Gastrocnemius medialis (tissue), 4 donors: ENCODE results near the gene UBE2J1. TPM values are rescaled to one million over a fixed set of nuclear protein-coding genes. Genes with fewer than 3 reads are reported as not detected.
"Not testable (repeated sequence)": the region's sequence is repeated elsewhere in the genome, so short reads cannot be mapped to it uniquely, and the experiment has no call there.

ENCODE experiments used
- ATAC-seq, 2 donors: fragments of 150-250 bp; one replicate each; pipeline ENCODE4 v1.9.1; 2016
- DNase-seq, 2 donors: peaks; one replicate each; pipeline ENCODE4 v3.0.0-alpha.2; 2019
- H3K27ac ChIP-seq, 4 donors: fragments of 200-600 bp; sonication (generic); 1 replicate in 1 of 4; 2 replicates in 3 of 4; pipeline ENCODE4 v1.5.1; 2016 to 2018; ENCODE audit warnings: mild to moderate bottlenecking in 2 of 4, moderate library complexity in 1 of 4
- H3K27me3 ChIP-seq, 3 donors: fragments of 200-600 bp; sonication (generic) in 2 of 3; 1 replicate in 1 of 3; 2 replicates in 2 of 3; pipeline versions ENCODE4 v1.5.1 to v1.6.0; 2016 to 2019; ENCODE audit warnings: mild to moderate bottlenecking in 1 of 3, moderate library complexity in 1 of 3
- H3K36me3 ChIP-seq, 2 donors: fragments of 200-600 bp; sonication (generic) in 1 of 2; one replicate each; pipeline ENCODE4 v1.5.1; 2017 to 2018
- H3K4me1 ChIP-seq, 2 donors: fragments of 200-600 bp; sonication (generic) in 1 of 2; one replicate each; pipeline ENCODE4 v1.5.1; 2016 to 2017; ENCODE audit warnings: mild to moderate bottlenecking in 2 of 2
- H3K4me3 ChIP-seq, 4 donors: fragments of 200-600 bp; sonication (generic) in 3 of 4; 1 replicate in 1 of 4; 2 replicates in 3 of 4; pipeline ENCODE4 v1.5.1; 2016 to 2019; ENCODE audit warnings: mild to moderate bottlenecking in 2 of 4
- H3K9me3 ChIP-seq, 3 donors: fragments of 200-600 bp; sonication (generic) in 2 of 3; 1 replicate in 1 of 3; 2 replicates in 2 of 3; pipeline ENCODE4 v1.5.1; 2016 to 2019
- CTCF ChIP-seq, 5 experiments: fragments of 450-650 bp in 3 of 5; fragments of 200-600 bp in 2 of 5; sonication (generic) in 2 of 5; IDR thresholded peaks in 4 of 5; conservative IDR thresholded peaks in 1 of 5; 1 replicate in 4 of 5; 2 replicates in 1 of 5; pipeline ENCODE4 v1.5.1; 2016 to 2019; ENCODE audit warnings: antibody characterized with exemption in 5 of 5, mild to moderate bottlenecking in 3 of 5, moderate library complexity in 3 of 5
- POLR2A ChIP-seq, 2 donors: fragments of 450-650 bp; IDR thresholded peaks; one replicate each; pipeline ENCODE4 v1.6.1; 2017; ENCODE audit warnings: antibody characterized with exemption in 2 of 2, mild to moderate bottlenecking in 2 of 2, moderate library complexity in 2 of 2
- in situ Hi-C, 4 donors: fragments of 200-750 bp; cut with MboI; loops; one replicate each; pipeline versions ENCODE4 v1.15.0 to v1.8.0; 2017; ENCODE audit warnings: low sequenced_read_pairs in 4 of 4
- intact Hi-C: fragments of 100-400 bp; cut with DNase I; formaldehyde crosslinking; loops from one replicate; pipeline ENCODE4 v1.15.1; 2023; ENCODE audit warnings: low total_unique reads
- total RNA-seq, 4 donors: library from RNA; depleted of rRNA; stranded (reverse); fragments of >200 nt; gene quantifications; one replicate each; pipeline versions ENCODE4 v1.1.0 to v1.2.3, GENCODE V29; 2016

UBE2J1 gene
- total RNA-seq, 4 donors from 2014 or later = 10.5 to 15.1 (median 14.6) TPM

DNA sequence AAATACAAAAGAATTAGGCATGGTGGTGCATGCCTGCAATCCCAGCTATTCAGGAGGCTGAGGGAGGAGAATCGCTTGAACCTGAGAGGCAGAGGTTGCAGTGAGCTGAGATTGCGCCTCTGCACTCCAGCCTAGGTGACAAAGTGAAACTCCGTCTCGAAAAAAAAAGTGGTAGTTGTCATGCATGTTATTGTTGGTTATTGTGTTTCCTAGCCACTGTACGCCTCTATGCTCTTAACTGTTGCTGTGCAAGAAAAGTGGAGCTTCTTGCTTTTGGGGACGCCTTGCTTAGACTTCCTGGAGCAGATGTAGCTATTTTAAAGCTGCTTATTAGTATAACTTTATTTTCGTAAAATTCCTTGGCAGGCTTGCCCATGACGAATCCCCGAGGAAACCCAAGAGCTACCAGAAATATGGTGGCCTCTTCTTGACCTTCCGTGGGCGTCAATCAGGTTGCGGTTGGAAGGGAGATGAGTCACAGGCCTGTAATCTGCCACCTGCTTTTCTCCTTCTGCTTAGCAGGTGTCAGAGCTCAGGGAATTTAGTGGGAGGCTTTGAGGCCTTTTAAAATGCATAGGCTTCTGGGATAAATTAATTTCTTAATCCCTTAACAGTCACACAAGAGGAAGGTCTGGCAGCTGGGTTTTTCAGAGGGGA, 54.7 kb downstream of the UBE2J1 start:
- Histone ChIP-seq H3K4me1 (peaks cover 15 to 21% of the 10 kb centered on the region in 2 donors), H3K9me3 (no peaks in the 10 kb centered on the region), H3K27ac (peak overlapping the region; percentile 71 to 86 (median 78)), H3K36me3 (no peaks in the 10 kb centered on the region), H3K4me3 (peak overlapping the region in 1 of 4 donors; percentile 22), H3K27me3 (no peaks in the 10 kb centered on the region)
- TF ChIP-seq CTCF (IDR thresholded peaks at IDR 0.05 in 4 of 5, conservative IDR thresholded peaks at IDR 0.05 in 1 of 5) (no peak), POLR2A (IDR thresholded peaks at IDR 0.05) (no peak)
- in situ Hi-C loops = no loop called here
- intact Hi-C loops = loop anchor here (2.0 kb wide), 1 partner anchor 55 kb away; the partner anchor contains the start of gene UBE2J1
- ATAC-seq (peak; percentile 99), DNase-seq (peak; percentile 76 to 88)

DNA sequence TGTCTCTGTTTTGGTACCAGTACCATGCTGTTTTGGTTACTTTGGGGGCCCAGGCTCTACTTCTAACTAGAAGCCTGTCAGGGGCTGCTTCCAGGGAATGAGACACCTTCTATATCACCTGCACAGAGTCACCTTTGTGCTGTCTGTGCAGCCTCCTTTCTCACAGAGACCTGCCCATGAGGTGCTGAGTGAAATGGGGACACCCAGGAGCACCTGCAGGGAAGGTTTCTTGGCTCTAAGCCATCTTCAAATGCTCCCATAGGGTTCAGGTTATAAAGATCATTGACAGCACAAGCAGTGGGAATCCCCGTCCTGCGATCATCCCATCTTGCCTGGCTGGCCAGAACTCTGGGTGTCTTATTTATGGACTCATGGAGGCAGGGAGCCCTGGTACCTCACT, 56.5 kb downstream of the UBE2J1 start:
- Histone ChIP-seq H3K4me3 (no peak overlapping the region), H3K36me3 (no peaks in the 10 kb centered on the region), H3K27ac (no peak overlapping the region), H3K27me3 (no peaks in the 10 kb centered on the region), H3K4me1 (peaks cover 15 to 21% of the 10 kb centered on the region in 2 donors), H3K9me3 (no peaks in the 10 kb centered on the region)
- in situ Hi-C loops = no loop called here
- DNase-seq (no peak), ATAC-seq (no peak)
- intact Hi-C loops = no loop called here
- TF ChIP-seq CTCF (IDR thresholded peaks at IDR 0.05 in 4 of 5, conservative IDR thresholded peaks at IDR 0.05 in 1 of 5) (no peak), POLR2A (IDR thresholded peaks at IDR 0.05) (no peak)

GRCh38 chr6:89295116-89295515, 57.4 kb downstream of the UBE2J1 start:
- intact Hi-C loops, DNase-seq, H3K27me3 ChIP-seq: not testable (repeated sequence)

GRCh38 chr6:89291256-89291819, 61.2 kb downstream of the UBE2J1 start:
- no peak for ATAC-seq
- Histone ChIP-seq H3K4me1 (no peaks in the 10 kb centered on the region), H3K27me3 (no peaks in the 10 kb centered on the region), H3K9me3 (no peaks in the 10 kb centered on the region), H3K36me3 (no peaks in the 10 kb centered on the region), H3K27ac (no peak overlapping the region), H3K4me3 (no peak overlapping the region)
- in situ Hi-C loops = no loop called here
- no peak for DNase-seq
- intact Hi-C loops = no loop called here
- no peak for TF ChIP-seq POLR2A (IDR thresholded peaks at IDR 0.05)

More at GRCh38 chr6:89295116-89295515, 57.4 kb downstream of the UBE2J1 start:
- H3K27ac ChIP-seq, H3K36me3 ChIP-seq, in situ Hi-C loops, ATAC-seq, H3K9me3 ChIP-seq, H3K4me3 ChIP-seq: not testable (repeated sequence)
- H3K4me1 ChIP-seq = peaks cover 15 to 21% of the 10 kb centered on the region in 2 donors

DNA sequence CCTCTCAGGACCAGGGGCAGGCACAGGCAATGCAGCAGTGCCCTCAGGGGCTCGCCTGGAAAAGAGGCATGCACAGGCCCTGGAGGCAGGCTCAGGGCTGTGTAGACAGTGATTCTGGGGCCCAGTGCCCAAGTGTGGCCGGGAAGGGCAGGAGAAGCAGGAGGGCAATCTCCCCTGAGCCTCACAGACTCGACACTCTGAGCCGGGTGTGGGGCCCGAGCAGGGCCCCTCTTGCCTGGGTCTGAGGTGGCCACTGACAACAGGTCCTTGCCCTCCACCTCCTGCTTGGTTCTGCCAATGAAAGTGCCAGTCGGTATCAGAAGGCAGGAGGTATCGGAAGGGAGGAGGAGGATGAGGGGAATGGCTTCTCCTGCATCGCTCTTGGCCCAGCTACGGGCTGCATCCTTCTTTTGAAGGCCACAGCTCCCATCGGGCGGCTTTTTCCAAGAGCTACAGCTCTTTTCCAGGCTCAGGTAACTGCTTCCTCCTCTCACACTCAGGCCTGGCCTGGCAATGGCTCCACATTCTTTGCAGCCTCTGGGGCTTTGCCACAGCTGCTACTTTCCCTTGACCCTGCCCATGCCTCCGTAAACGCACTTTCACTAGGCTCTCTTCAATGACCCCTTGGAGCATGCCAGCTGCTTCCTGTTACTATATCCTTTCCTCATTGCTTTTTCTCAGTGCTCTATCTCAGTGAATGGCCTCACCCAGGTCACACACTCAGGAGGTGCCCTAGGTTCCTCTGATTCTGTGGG, 61.9 kb downstream of the UBE2J1 start:
- DNase-seq = no peak
- in situ Hi-C loops (no loop called here), intact Hi-C loops (no loop called here)
- Histone ChIP-seq H3K4me3 (no peak overlapping the region), H3K27me3 (no peaks in the 10 kb centered on the region), H3K4me1 (no peaks in the 10 kb centered on the region), H3K36me3 (no peaks in the 10 kb centered on the region), H3K27ac (no peak overlapping the region), H3K9me3 (no peaks in the 10 kb centered on the region)
- ATAC-seq = no peak
- TF ChIP-seq CTCF (IDR thresholded peaks at IDR 0.05 in 4 of 5, conservative IDR thresholded peaks at IDR 0.05 in 1 of 5) (no peak), POLR2A (IDR thresholded peaks at IDR 0.05) (no peak)
